Adrenal gland (tissue), 5 donors: ENCODE results near the gene TMEM184B.

Experiments
- CTCF ChIP-seq, 6 experiments: fragments of 450-650 bp in 4 of 6; fragments of 200-600 bp in 2 of 6; sonication (generic) in 1 of 6; IDR thresholded peaks; 1 replicate in 5 of 6; 2 replicates in 1 of 6; pipeline versions ENCODE4 v1.5.1 to v1.8.0; 2016 to 2021; ENCODE audit warnings: antibody characterized with exemption in 6 of 6, mild to moderate bottlenecking in 2 of 6, moderate library complexity in 1 of 6
- POLR2A ChIP-seq, 2 donors: fragments of 450-650 bp; IDR thresholded peaks; one replicate each; pipeline ENCODE4 v1.6.1; 2017; ENCODE audit warnings: antibody characterized with exemption in 2 of 2, mild to moderate bottlenecking in 2 of 2, moderate library complexity in 1 of 2
- donor health status: DM: no; HTN: no; CAD: no.

GRCh38 chr22:38318792-38319773 is 46.3 kb upstream of the TMEM184B start:
- TF ChIP-seq CTCF (IDR thresholded peaks at IDR 0.05) (no peak), POLR2A (IDR thresholded peaks at IDR 0.05) (no peak)
